ENCODE data around the gene TSPAN33.
"Not testable (repeated sequence)": the region's sequence is repeated elsewhere in the genome, so short reads cannot be mapped to it uniquely, and the experiment has no call there.

TSPAN33 gene, protein sequence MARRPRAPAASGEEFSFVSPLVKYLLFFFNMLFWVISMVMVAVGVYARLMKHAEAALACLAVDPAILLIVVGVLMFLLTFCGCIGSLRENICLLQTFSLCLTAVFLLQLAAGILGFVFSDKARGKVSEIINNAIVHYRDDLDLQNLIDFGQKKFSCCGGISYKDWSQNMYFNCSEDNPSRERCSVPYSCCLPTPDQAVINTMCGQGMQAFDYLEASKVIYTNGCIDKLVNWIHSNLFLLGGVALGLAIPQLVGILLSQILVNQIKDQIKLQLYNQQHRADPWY

GRCh38 chr7:129144095-129144833 lies at the start of gene TSPAN33:
TSPAN33 (plus strand) TSS chr7:129144707; CDS start chr7:129144981, 274 bp downstream.
- no peak for DNase-seq

DNA sequence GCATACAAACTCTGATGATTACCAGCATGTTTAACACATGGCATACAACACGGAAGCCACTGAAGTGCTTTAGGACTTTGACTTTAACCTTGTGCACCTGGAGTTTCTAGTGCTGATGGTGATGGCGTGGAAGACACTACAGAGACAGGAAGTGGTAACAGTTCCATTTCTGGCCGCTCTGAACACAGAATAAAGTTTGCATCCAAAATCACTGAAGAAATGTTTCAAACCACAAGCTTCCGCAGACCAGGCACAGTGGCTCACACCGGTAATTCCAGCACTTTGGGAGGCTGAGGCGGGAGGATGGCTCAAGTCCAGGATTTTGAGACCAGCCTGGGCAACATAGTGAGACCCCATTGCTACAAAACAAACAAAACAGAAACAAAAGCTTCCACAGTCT lies 49.2 kb upstream of the TSPAN33 start:
- no peak for DNase-seq

- no peak for DNase-seq
Observed at GRCh38 chr7:129098409-129099084, 46.0 kb upstream of the TSPAN33 start.

- no peak for DNase-seq
Observed at GRCh38 chr7:129100827-129101166, 43.7 kb upstream of the TSPAN33 start.

GRCh38 chr7:129101746-129102145 lies 42.8 kb upstream of the TSPAN33 start:
- DNase-seq, result no peak

GRCh38 chr7:129103561-129104324 lies 40.8 kb upstream of the TSPAN33 start:
- no peak for DNase-seq

GRCh38 chr7:129108581-129108980 lies 35.9 kb upstream of the TSPAN33 start:
- no peak for DNase-seq

GRCh38 chr7:129110258-129110981 lies 34.1 kb upstream of the TSPAN33 start:
- DNase-seq, result no peak

- no peak for DNase-seq
Observed at GRCh38 chr7:129110982-129111376, 33.5 kb upstream of the TSPAN33 start.

DNA sequence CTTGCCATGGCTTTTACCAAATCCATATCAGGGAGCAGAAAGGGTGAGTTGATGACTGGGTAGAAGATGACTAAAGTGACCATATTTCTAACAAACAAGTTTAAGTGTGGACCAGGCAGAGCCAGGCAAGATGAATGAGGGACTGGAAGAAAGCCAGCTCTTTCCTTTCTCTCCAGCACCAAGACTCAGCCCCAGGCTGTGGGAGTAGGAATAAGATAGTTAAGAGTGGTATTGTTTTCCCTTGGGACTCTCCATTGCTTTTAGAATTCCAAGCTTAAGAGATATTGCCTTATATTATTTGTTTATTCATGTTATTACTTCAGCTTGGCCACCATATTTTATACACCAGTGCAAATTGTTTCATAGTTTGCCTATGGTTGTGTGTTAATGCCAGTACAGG lies 28.8 kb upstream of the TSPAN33 start:
- no peak for DNase-seq

- DNase-seq, result no peak
Observed at GRCh38 chr7:129118182-129118581, 26.3 kb upstream of the TSPAN33 start.

- no peak for DNase-seq
Observed at GRCh38 chr7:129118976-129119375, 25.5 kb upstream of the TSPAN33 start.

- not testable (repeated sequence) for DNase-seq
Observed at GRCh38 chr7:129121501-129122077, 22.9 kb upstream of the TSPAN33 start.

GRCh38 chr7:129122078-129122750 lies 22.3 kb upstream of the TSPAN33 start:
- no peak for DNase-seq

- no peak for DNase-seq
Observed at GRCh38 chr7:129122751-129123509, 21.6 kb upstream of the TSPAN33 start.

- DNase-seq, result no peak
Observed at GRCh38 chr7:129123510-129123857, 21.0 kb upstream of the TSPAN33 start.

DNA sequence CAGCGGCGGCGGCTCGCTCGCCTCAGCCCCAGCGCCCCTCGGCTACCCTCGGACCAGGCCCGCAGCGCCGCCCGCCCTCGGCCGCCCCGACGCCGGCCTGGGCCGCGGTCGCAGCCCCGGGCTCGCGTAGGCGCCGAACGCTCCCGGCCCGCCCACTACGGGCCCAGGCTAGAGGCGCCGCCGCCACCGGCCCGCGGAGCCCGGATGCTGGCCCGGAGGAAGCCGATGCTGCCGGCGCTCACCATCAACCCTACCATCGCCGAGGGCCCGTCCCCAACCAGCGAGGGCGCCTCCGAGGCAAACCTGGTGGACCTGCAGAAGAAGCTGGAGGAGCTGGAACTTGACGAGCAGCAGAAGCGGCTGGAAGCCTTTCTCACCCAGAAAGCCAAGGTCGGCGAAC lies 18.2 kb upstream of the TSPAN33 start:
- no peak for DNase-seq

DNA sequence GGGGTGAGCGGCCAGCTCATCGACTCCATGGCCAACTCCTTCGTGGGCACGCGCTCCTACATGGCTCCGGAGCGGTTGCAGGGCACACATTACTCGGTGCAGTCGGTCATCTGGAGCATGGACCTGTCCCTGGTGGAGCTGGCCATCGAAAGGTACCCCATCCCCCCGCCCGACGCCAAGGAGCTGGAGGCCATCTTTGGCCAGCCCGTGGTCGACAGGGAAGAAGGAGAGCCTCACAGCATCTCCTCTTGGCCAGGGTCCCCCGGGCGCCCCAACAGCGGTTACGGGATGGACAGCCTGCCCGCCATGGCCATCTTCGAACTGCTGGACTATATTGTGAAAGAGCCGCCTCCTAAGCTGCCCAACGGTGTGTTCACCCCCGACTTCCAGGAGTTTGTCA lies 17.4 kb upstream of the TSPAN33 start:
- DNase-seq, result no peak

DNA sequence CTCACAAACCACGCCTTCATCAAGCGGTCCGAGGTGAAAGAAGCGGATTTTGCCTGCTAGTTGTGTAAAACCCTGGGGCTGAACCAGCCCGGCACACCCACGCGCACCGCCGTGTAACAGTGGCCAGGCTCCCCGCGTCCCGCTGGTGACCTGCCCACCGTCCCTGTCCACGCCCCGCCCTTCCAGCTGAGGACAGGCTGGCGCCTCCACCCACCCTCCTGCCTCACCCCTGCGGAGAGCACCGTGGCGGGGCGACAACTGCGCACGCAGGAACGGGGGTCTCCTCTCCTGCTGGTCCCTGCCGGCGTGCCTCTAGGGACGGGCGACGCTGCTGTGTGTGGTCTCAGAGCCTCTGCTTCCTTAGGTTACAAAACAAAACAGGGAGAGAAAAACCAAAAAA lies 16.9 kb upstream of the TSPAN33 start:
- DNase-seq, result no peak

GRCh38 chr7:129134356-129134987 lies 10.0 kb upstream of the TSPAN33 start:
- no peak for DNase-seq

Data from cortex of kidney (tissue), 1 donor.